Measurements from ENCODE around the gene UBE2C. TPM values are rescaled to one million over a fixed set of nuclear protein-coding genes. Genes with fewer than 3 reads are reported as not detected.

Gene UBE2C
- total RNA-seq, 1 experiment from 2014 or later, result 249 TPM

GRCh38 chr20:45812157-45813005 is at the start of gene UBE2C (continued):
- TF ChIP-seq CTCF (IDR thresholded peaks at IDR 0.05) (no peak), E2F4 (CRISPR knock-in tag; IDR thresholded peaks at IDR 0.05; ENCODE audit: borderline replicate concordance, low read depth) (peak; percentile 96), RELA (CRISPR knock-in tag; IDR thresholded peaks at IDR 0.05; ENCODE audit: borderline replicate concordance) (peak; percentile 21; the same call in 1 of the 2 replicates), ELF4 (CRISPR knock-in tag; IDR thresholded peaks at IDR 0.05; ENCODE audit: low read depth) (no peak), CREB1 (CRISPR knock-in tag; IDR thresholded peaks at IDR 0.05) (no peak), RORB (CRISPR knock-in tag; IDR thresholded peaks at IDR 0.05) (no peak), FOXP4 (CRISPR knock-in tag; IDR thresholded peaks at IDR 0.05) (peak; percentile 35; the same call in 1 of the 2 replicates), ARID4B (CRISPR knock-in tag; IDR thresholded peaks at IDR 0.05; ENCODE audit: borderline replicate concordance) (no peak; the same call in 1 of the 2 replicates), FOXP1 (CRISPR knock-in tag; IDR thresholded peaks at IDR 0.05; ENCODE audit: borderline replicate concordance) (peak; percentile 69; the same call in 1 of the 2 replicates), ZNF263 (CRISPR knock-in tag; IDR thresholded peaks at IDR 0.05; ENCODE audit: low read depth) (no peak), CBFB (CRISPR knock-in tag; IDR thresholded peaks at IDR 0.05; ENCODE audit: low read depth) (peak; percentile 40; the same call in 1 of the 2 replicates), E2F5 (CRISPR knock-in tag; IDR thresholded peaks at IDR 0.05) (peak; percentile 65), NFYB (CRISPR knock-in tag; conservative IDR thresholded peaks at IDR 0.05; ENCODE audit: low read depth) (peak; percentile 98), AFF4 (CRISPR knock-in tag; IDR thresholded peaks at IDR 0.05; ENCODE audit: borderline replicate concordance) (peak; percentile 24; the same call in 1 of the 2 replicates), TCF7 (CRISPR knock-in tag; IDR thresholded peaks at IDR 0.05; ENCODE audit: low read depth) (peak; percentile 37; the same call in 1 of the 2 replicates), ZNF423 (CRISPR knock-in tag; IDR thresholded peaks at IDR 0.05) (peak; percentile 52; the same call in 1 of the 2 replicates)
